Stimulated activated CD4-positive, alpha-beta T cell treated with anti-CD3 and anti-CD28 coated beads, TNF-alpha, amount 100 ng/mL, for 4 hours (primary cell): ENCODE measurements around the gene KISS1.

Experiments
- DNase-seq, 3 experiments: peaks; one replicate each; pipeline ENCODE4 v3.0.0-alpha.2; 2020; ENCODE audit warnings: low read depth in 3 of 3

The KISS1 gene

DNA sequence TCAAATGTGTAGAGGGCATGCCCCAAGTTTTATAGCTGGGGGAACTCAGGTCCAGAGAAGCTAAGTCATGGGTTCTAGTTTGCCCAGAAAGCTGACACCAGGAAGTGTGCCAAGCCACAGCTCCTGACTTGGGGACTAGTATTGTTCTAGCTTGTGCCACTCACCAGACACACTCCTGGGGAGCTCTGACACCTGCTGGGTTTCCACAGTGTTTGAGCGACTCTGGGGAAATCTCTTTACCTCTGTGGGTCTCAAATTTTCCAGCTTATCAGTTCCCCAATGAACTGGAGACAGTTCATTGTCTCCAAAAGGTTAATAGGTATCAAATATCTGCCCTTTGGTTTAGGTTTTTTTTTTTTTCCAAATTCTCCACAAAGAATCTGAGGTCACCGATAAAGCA, 4.2 kb downstream of the KISS1 start:
- no peak for DNase-seq

DNA sequence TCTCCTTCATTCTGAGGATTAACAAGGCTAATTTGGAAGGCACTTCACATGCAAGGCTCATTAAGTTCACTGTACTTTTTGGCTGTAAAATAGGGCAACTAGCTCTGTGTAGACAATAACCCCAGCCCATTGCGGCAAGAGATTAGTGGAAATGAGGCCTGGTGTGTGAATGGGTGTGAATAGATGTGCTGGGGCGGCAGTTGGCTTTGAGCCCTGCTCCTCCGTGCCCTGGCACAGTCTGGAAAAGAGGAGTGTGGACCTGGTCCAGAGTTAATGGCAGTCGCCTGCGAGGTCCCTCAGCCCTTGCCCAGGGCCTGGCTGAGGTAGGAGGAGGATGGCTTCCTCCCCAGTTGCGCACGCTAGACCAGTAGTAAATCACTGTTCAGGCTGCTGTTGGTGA, 4.8 kb downstream of the KISS1 start:
- DNase-seq: no peak

GRCh38 chr1:204190212-204191211, 5.8 kb downstream of the KISS1 start:
- DNase-seq: no peak

DNA sequence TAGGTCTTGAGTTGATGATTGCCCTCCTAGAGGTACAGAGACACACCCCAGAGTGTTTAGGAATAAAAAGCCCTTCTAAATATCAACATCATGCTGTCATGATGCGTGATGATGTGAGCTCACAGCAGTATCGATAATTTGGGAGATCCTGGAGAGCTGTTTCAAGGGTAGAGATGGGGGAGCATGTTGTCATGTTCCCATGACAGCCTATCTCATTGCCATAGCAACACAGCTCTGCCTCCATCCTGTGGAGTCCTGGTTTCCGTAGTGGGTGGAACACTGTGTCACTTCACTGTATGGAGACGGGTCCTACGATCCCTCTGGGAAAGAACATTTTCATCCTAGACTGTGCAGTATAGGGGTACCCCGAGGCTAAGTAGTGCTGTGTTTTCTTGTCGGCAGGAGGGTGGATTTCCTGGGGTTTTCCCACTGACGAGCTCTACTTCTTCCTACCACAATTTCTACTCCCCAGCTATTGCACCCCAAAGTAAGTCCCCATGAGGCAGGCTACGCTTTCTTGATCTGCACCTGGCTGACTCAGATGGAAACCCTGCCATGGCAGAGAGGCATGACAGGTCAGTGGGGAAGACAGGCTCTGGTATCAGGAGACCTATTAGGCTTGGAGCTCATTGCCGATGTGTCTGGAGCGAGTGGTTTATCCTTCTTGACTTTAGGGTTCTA, 7.2 kb downstream of the KISS1 start:
- DNase-seq: no peak

GRCh38 chr1:204186597-204186996, 9.7 kb downstream of the KISS1 start:
- DNase-seq: no peak

DNA sequence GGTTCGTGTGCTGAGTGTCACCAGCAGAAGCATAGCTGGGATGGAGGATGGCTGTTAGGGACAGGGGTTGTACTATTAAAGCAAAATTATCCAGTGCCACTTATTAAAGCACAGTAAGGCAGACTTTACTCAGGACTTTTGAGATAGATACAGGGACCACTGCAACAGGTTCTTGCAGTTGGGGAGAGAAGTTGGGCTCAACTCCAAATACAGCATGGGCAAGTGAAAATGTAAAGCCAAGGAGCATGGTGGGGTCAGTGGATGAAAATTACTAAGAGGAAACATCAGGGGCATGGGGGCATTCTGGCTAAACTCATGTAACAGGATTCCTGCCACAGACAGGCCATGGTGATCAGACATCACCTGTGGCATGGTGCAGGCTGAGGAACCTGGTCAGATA, 15.2 kb downstream of the KISS1 start:
- DNase-seq: no peak

DNA sequence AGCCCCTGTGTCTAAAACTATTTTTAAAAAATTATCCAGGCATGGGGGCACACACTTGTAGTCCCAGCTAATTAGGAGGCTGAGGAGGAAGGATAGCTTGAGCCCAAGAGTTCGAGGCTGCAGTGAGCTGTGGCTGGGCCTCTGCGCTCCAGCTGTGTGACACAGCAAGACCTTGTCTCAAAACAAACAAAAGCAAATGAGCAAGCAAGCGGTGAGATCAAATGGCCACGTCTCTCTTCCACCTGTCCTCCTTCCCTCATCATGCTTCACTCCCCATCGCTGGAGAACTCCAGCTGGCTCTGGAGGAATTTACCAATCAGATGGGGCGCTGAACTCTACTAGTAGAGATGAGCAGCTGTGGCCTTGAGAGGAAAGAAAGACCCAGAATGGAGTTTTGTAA, 16.2 kb downstream of the KISS1 start:
- no peak for DNase-seq

DNA sequence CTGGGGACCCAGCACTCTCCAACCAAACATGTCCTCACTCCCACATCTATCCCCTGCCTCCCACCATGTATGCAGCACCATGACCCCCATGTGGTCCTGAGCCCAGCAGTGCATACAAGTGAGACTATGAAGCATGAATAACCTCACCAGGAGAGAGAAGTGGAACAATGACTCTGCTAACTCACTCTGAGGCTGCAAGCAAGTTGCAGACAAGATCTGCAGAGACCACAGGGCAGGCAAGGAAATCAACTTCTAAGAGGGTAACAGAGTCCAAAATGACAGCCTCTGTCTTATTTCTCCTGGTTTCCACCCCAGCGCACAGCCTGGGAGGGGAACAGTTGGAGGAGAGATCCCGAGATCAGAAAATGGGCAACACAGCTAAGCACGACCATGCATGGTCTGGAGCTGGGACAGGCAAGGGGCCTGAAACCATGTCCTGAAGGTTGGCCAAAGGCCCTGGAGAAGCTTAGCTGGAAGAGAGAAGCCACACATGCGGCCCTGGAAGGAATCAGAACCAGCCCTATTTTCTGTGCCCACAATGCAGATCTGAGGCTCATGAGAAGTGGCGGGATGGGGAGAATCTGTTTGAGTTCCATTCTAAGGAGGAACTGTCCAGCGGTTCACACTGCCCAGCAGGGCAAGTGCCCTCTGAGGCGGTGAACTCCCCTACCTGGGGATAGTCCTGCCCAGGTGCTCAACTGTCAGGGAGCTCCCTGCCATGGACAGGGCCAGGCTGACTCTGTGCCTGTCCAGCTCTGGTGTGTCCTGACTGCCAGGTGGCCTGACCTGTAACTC, 17.6 kb downstream of the KISS1 start:
- DNase-seq: no peak

GRCh38 chr1:204177133-204177532, 19.2 kb downstream of the KISS1 start:
- no peak for DNase-seq

- DNase-seq: no peak
Measured at GRCh38 chr1:204176049-204176448, 20.2 kb downstream of the KISS1 start.

- DNase-seq: no peak
Measured at GRCh38 chr1:204174958-204175357, 21.3 kb downstream of the KISS1 start.

GRCh38 chr1:204172404-204173029, 23.8 kb downstream of the KISS1 start:
- no peak for DNase-seq

GRCh38 chr1:204171751-204172178, 24.5 kb downstream of the KISS1 start:
- DNase-seq: no peak

DNA sequence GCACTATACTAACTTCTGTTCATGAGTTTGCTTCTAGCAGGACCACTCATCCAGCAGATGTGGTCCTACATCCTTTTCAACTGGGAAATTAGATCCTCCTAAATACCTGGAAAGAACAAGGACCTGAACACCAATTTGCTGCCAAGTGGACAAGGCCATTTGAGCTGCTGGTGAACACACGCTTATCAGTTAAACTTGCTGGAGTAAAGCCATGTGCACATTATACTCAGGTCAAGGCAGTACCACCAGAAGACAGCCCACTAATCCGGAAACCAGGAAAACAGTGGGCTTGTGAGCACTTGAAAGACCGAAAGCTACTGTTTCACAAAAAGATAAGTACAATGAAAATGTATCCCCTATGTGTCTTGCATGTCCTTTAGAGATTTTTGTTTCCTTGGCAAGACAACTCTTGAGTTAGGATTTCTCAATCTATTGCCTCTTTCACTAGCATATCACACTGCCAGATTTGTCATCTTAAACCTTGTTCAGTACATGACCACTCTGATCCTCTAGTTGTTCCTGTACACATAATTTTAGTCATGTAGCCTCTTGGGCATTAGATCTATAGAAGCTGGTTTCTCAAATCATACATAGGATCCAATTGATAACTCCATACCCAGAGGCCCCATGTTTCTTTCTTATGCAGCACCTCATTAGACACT, 25.7 kb downstream of the KISS1 start:
- no peak for DNase-seq

DNA sequence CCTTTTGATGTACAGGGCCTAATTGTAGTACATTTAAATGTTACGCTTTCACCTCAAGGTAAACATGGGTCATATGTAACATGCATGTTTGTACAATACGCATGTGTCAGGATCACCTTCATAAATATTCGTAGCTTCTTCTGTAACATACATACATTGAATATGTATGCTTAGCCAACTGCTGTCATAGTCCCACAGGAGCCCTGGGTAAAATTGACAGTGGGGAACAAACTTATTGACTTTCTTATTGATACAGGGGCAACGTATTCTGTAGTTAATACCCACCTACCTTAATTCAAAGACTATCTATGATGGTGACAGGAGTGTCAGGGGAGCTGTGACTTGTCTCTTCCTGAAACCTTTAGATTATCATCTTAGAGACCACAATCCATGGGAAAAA, 26.4 kb downstream of the KISS1 start:
- no peak for DNase-seq

DNA sequence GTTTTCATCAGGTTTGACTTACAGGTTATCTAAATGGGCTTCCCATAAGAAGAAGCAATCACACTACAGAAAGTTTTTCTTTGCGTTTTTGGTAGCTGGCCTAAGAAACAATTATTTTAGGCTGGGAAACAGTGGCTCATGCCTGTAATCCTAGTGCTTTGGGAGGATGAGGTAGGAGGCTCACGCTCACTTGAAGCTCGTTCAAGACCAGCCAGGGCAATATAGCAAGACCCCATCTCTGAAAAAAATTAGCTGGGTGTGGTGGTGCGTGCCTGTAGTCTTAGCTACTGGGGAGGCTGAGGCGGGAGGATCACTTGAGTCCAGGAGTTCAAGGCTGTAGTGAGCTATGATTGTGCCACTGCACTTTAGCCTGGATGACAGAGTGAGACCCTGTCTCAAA, 28.6 kb downstream of the KISS1 start:
- no peak for DNase-seq

DNA sequence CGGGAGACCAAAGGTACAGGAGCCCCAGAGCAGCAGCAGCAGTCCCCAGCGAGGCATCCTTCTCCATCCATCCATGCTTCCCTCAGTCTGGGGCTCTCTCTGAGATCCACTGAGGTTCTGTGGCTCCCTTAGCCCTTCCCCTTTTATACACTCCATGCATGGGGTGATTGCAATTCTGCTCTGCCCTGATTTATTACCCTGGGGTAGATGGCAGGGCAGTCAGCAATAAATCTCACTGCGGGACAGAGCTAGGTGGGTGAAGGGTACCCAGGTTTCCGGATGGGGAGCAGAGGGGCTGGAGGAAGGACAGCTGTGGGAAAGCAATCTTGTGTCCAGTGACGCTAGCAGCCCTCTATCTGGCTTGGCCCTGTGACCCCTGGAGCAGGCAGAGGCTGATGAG, 30.1 kb downstream of the KISS1 start, which contains the start of gene REN:
REN (minus strand) TSS at position 119 of the 400 bp plus-strand sequence; CDS start at position 75, 44 bp downstream.
- no peak for DNase-seq

DNA sequence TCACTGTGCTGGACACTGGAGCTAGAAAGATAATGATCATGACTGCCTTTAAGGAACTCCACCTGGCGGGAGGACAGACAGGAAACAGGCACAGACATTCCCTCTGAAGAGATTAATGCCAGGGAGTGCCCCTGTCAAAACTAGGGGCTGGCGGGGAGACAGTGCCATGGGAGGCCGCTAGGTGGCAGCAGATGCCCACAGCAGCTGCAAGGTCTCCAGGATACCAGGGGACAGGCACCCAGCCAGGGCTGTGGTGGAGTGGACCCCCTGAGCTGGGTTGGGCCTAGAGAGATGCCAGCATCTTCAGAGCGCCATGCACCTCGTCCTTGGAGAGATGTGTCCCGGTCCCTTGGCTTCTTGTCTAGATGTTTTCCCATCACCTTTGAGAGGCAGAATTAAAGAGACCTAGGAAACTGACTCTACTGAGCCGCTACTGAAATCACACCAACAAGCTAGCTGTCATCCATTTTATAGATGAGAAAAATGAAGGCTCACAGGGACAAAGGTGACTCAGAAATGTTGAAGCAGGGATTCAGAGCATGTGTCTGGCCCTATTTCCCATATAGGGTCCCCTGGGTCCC, 33.7 kb downstream of the KISS1 start:
- peak; percentile 59 to 68 (median 63) for DNase-seq

DNA sequence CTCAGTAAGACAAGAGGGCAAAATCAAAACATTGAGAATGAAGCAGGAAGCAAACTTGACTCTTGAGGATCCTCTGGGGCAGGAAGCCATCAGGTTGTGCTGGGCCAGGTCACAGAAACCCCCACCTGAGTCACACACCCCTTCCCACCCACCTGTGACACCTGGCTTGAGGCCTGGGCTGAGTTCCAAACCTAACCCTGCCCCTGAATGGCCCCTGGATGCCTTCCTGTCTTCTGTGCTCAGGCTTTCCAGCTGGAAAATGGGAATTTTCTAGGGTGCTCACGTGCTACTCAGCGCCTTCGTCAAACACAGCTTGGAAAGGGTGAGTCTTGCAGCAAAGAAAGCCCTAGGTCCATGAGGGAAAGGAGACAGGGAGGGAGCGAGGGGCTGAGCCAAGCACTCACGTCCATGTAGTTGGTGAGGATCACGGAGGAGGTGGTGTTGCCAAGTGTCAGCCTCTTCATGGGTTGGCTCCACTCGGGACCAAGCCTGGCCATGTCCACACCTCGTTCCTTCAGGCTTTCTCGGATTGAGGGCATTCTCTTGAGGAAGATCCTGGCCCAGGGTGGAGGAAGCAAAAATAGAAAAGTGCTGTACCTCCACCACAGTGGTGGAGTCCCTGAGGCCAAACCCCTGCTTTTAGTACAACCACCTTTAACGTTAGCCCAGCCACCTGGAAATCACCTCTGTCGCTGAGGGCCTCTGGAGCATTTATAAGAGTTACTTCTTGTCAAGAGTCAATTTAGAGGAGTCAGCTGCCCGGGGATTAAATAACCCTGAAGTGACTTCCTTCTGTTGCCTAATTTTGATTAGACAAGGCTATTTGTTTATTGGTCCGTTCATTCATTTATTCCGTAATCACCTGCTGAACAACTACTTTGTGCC, 34.4 kb downstream of the KISS1 start:
- DNase-seq: no peak

DNA sequence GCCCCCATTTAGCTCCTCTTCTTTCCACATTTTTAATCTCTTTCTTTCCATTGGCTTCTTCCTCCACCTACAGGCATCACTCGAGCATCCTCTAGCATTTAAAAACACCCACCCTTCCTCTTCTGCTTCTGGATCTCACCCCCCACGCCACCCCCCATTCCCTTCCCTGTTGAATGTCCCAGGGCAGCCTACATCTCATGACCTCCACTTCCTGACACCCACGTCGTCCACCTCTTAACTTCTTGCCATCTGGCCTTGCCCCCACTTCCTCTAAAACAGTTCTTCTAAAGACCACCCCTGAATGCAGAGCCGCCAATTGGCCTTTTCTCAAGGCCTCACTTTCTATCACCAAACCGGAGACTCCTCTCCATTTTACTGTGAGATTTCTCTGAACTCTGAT, 38.3 kb downstream of the KISS1 start:
- DNase-seq: no peak
